H1 (cell line): ENCODE results near the gene TAX1BP1. TPM values are rescaled to one million over a fixed set of nuclear protein-coding genes. Genes with fewer than 3 reads are reported as not detected.

ENCODE experiments used
- CREB1 ChIP-seq: IDR thresholded peaks from 2 replicates; pipeline ENCODE4 v1.6.1; 2012; ENCODE audit warnings: inconsistent platforms
- SAP30 ChIP-seq: fragments of 300-600 bp; sonication (generic); IDR thresholded peaks from 2 replicates; pipeline ENCODE4 v1.7.1; 2012; ENCODE audit warnings: low read length, moderate library complexity, mild to moderate bottlenecking, inconsistent platforms; ENCODE audit not compliant: insufficient read depth, insufficient replicate concordance
- polyA plus RNA-seq, 7 experiments: library from polyadenylated mRNA; depleted of rRNA in 3 of 7; stranded (reverse) in 5 of 7; unstranded in 2 of 7; fragments of >200 nt in 5 of 7; fragments of 200-250 nt in 2 of 7; gene quantifications; 1 replicate in 5 of 7; 2 replicates in 1 of 7; 4 replicates in 1 of 7; pipeline versions ENCODE4 v1.2.1 to v1.2.3, GENCODE V29; 2011 to 2013; ENCODE audit warnings: missing spikeins in 2 of 7, mixed read lengths in 2 of 7
- total RNA-seq: library from RNA; stranded (reverse); fragmentation: NEBNext Ultra II Directional; extraction: Animal tissue kit (Norgen Biotek cat#: 25700); gene quantifications from 2 replicates; pipeline ENCODE4 v1.2.1, GENCODE V29; 2021
- TF ChIP-seq, protein P1 (sequence below): fragments of 300-600 bp; sonication (generic); IDR thresholded peaks from 2 replicates; pipeline ENCODE4 v1.7.1; 2012; ENCODE audit warnings: low read length, moderate library complexity, mild to moderate bottlenecking, inconsistent platforms; ENCODE audit not compliant: insufficient replicate concordance

The TAX1BP1 gene
- total and polyA plus RNA-seq, 2 of the 8 experiments (the other 6 are each of a cell fraction or from before 2014, with no cell fraction given) = 56.0 to 62.7 TPM

DNA sequence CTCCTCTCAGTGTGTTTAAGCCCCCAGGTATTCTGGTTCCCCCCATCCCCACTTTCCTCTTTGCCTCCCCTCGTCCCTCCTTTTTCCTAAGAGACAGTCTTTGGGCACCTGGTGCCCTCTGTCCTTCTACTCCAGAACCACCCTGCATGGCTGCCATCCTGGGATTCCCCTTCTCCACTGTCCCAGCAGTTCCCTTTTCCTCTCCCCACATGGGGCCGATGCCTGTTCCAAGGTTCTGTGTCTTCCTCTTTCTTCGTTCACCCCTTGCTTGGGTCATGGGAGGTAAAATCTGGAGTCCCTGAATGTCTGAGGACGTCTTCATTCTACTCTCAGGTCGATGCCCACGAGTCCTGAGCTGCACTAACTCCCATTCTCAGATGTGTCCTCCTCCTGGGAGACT lies 120.8 kb downstream of the TAX1BP1 start (continued):
- TF ChIP-seq SAP30 = no peak
- TF ChIP-seq, protein P1, sequence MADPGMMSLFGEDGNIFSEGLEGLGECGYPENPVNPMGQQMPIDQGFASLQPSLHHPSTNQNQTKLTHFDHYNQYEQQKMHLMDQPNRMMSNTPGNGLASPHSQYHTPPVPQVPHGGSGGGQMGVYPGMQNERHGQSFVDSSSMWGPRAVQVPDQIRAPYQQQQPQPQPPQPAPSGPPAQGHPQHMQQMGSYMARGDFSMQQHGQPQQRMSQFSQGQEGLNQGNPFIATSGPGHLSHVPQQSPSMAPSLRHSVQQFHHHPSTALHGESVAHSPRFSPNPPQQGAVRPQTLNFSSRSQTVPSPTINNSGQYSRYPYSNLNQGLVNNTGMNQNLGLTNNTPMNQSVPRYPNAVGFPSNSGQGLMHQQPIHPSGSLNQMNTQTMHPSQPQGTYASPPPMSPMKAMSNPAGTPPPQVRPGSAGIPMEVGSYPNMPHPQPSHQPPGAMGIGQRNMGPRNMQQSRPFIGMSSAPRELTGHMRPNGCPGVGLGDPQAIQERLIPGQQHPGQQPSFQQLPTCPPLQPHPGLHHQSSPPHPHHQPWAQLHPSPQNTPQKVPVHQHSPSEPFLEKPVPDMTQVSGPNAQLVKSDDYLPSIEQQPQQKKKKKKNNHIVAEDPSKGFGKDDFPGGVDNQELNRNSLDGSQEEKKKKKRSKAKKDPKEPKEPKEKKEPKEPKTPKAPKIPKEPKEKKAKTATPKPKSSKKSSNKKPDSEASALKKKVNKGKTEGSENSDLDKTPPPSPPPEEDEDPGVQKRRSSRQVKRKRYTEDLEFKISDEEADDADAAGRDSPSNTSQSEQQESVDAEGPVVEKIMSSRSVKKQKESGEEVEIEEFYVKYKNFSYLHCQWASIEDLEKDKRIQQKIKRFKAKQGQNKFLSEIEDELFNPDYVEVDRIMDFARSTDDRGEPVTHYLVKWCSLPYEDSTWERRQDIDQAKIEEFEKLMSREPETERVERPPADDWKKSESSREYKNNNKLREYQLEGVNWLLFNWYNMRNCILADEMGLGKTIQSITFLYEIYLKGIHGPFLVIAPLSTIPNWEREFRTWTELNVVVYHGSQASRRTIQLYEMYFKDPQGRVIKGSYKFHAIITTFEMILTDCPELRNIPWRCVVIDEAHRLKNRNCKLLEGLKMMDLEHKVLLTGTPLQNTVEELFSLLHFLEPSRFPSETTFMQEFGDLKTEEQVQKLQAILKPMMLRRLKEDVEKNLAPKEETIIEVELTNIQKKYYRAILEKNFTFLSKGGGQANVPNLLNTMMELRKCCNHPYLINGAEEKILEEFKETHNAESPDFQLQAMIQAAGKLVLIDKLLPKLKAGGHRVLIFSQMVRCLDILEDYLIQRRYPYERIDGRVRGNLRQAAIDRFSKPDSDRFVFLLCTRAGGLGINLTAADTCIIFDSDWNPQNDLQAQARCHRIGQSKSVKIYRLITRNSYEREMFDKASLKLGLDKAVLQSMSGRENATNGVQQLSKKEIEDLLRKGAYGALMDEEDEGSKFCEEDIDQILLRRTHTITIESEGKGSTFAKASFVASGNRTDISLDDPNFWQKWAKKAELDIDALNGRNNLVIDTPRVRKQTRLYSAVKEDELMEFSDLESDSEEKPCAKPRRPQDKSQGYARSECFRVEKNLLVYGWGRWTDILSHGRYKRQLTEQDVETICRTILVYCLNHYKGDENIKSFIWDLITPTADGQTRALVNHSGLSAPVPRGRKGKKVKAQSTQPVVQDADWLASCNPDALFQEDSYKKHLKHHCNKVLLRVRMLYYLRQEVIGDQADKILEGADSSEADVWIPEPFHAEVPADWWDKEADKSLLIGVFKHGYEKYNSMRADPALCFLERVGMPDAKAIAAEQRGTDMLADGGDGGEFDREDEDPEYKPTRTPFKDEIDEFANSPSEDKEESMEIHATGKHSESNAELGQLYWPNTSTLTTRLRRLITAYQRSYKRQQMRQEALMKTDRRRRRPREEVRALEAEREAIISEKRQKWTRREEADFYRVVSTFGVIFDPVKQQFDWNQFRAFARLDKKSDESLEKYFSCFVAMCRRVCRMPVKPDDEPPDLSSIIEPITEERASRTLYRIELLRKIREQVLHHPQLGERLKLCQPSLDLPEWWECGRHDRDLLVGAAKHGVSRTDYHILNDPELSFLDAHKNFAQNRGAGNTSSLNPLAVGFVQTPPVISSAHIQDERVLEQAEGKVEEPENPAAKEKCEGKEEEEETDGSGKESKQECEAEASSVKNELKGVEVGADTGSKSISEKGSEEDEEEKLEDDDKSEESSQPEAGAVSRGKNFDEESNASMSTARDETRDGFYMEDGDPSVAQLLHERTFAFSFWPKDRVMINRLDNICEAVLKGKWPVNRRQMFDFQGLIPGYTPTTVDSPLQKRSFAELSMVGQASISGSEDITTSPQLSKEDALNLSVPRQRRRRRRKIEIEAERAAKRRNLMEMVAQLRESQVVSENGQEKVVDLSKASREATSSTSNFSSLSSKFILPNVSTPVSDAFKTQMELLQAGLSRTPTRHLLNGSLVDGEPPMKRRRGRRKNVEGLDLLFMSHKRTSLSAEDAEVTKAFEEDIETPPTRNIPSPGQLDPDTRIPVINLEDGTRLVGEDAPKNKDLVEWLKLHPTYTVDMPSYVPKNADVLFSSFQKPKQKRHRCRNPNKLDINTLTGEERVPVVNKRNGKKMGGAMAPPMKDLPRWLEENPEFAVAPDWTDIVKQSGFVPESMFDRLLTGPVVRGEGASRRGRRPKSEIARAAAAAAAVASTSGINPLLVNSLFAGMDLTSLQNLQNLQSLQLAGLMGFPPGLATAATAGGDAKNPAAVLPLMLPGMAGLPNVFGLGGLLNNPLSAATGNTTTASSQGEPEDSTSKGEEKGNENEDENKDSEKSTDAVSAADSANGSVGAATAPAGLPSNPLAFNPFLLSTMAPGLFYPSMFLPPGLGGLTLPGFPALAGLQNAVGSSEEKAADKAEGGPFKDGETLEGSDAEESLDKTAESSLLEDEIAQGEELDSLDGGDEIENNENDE = no peak
- TF ChIP-seq CREB1 = no peak
